SK-N-SH (cell line): ENCODE measurements around the gene RHOXF1.

ENCODE experiments used
- EP300 ChIP-seq, 2 experiments: IDR thresholded peaks; 2 replicates each; pipeline versions ENCODE4 v1.4.0 to v1.6.1; 2012; ENCODE audit warnings: borderline replicate concordance in 1 of 2, low read depth in 1 of 2, low read length in 1 of 2
- EZH2phosphoT487 ChIP-seq: fragments of 200-600 bp; sonication (generic); IDR thresholded peaks from 2 replicates; pipeline ENCODE4 v1.6.1; 2017; ENCODE audit warnings: low read depth, mixed run types, mild to moderate bottlenecking, antibody characterized with exemption, moderate library complexity, borderline replicate concordance
- FOXJ3 ChIP-seq: sonication (generic); formaldehyde crosslinking; IDR thresholded peaks from 2 replicates; pipeline ENCODE4 v1.5.1; 2020; ENCODE audit warnings: mild to moderate bottlenecking, missing genetic modification reagents
- RAD21 ChIP-seq: IDR thresholded peaks from 2 replicates; pipeline ENCODE4 v1.6.1; 2012; ENCODE audit warnings: mild to moderate bottlenecking, low read length
- YY1 ChIP-seq: IDR thresholded peaks from 2 replicates; pipeline ENCODE4 v1.4.0; 2012; ENCODE audit warnings: low read depth, mild to moderate bottlenecking
- TF ChIP-seq, protein P1 (sequence below): IDR thresholded peaks from 2 replicates; pipeline ENCODE4 v1.4.0; 2012; ENCODE audit warnings: low read depth, borderline replicate concordance
- TF ChIP-seq, protein P2 (sequence below): fragments of 200-600 bp; sonication (generic); IDR thresholded peaks from 2 replicates; pipeline ENCODE4 v1.6.1; 2017; ENCODE audit warnings: antibody characterized with exemption, mild to moderate bottlenecking, moderate library complexity

DNA sequence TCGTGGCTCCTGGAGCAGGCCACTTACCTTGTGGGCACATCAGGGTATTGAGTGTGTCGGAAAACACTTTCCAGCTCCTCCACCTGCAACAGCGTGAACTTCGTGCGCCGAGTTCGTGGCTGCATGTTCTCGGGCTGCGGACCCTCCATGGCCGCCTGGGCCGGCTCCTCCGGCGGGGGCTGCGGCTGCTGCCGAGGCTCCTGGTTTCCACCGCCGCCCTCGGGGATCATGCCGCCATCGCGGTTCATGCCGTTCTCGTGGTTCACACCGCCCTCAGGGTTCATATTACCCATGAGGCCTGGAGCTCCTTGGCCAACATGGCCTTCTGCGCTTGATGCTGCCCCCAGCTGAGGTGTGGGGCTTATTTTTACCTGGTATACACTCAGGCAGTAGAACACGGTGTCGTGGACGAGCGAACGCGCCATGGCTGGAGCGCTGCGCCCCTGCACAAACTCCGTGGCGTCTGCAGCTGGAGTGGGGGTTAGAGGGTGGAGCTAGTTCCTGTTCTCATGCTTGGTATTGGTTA, at the start of gene RHOXF1:
- no peak for TF ChIP-seq RAD21
- TF ChIP-seq, protein P1, sequence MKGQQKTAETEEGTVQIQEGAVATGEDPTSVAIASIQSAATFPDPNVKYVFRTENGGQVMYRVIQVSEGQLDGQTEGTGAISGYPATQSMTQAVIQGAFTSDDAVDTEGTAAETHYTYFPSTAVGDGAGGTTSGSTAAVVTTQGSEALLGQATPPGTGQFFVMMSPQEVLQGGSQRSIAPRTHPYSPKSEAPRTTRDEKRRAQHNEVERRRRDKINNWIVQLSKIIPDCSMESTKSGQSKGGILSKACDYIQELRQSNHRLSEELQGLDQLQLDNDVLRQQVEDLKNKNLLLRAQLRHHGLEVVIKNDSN: no peak
- TF ChIP-seq, protein P2, sequence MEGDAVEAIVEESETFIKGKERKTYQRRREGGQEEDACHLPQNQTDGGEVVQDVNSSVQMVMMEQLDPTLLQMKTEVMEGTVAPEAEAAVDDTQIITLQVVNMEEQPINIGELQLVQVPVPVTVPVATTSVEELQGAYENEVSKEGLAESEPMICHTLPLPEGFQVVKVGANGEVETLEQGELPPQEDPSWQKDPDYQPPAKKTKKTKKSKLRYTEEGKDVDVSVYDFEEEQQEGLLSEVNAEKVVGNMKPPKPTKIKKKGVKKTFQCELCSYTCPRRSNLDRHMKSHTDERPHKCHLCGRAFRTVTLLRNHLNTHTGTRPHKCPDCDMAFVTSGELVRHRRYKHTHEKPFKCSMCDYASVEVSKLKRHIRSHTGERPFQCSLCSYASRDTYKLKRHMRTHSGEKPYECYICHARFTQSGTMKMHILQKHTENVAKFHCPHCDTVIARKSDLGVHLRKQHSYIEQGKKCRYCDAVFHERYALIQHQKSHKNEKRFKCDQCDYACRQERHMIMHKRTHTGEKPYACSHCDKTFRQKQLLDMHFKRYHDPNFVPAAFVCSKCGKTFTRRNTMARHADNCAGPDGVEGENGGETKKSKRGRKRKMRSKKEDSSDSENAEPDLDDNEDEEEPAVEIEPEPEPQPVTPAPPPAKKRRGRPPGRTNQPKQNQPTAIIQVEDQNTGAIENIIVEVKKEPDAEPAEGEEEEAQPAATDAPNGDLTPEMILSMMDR: no peak
- no peak for TF ChIP-seq FOXJ3 (CRISPR knock-in tag)
- no peak for TF ChIP-seq EZH2phosphoT487
- no peak for TF ChIP-seq YY1
- TF ChIP-seq EP300 (IDR thresholded peaks at IDR 0.05; ENCODE audit: borderline replicate concordance in 1 of 2, low read depth in 1 of 2, low read length in 1 of 2): no peak
